Endothelial cell of umbilical vein (primary cell): ENCODE measurements around the gene CPEB1. TPM values are rescaled to one million over a fixed set of nuclear protein-coding genes. Genes with fewer than 3 reads are reported as not detected.

ENCODE experiments used
- BruUV-seq: library from RNA; stranded (reverse); fragments of 400-500 nt; replicated peaks from 2 replicates; lab custom pipeline; 2021; lab: Mats Ljungman, UMichigan
- CTCF ChIA-PET: fragments of 300-600, 350-600 bp; sonication (Branson Sonifier 250); formaldehyde crosslinking; loops from one replicate; lab custom pipeline; 2021; ENCODE audit warnings: antibody characterized with exemption, inconsistent platforms; lab: Charles Lee
- POLR2A ChIA-PET: fragments of 300-600, 350-600 bp; sonication (Branson Sonifier 250); formaldehyde crosslinking; loops from one replicate; lab custom pipeline; 2021; ENCODE audit warnings: antibody characterized with exemption, inconsistent platforms; lab: Charles Lee
- DNase-seq: peaks from one replicate; pipeline ENCODE4 v3.0.0-alpha.2; 2011; ENCODE audit warnings: low read depth, low spot score
- FAIRE-seq: peaks from 2 replicates; lab custom pipeline; 2011; peaks lifted over from hg19 to GRCh38; lab: Jason Lieb, UNC
- H2AFZ ChIP-seq: 2 replicates; pipeline ENCODE4 v1.6.0; 2012; ENCODE audit warnings: low read depth, low read length, control low read depth, inconsistent platforms
- H3K27ac ChIP-seq: 2 replicates; pipeline ENCODE4 v1.5.1; 2011; ENCODE audit warnings: low read depth, mild to moderate bottlenecking, control low read depth, low read length, moderate library complexity; ENCODE audit not compliant: insufficient read depth
- H3K27me3 ChIP-seq, 2 experiments: 2 replicates each; pipeline versions ENCODE4 v1.6.0 to v1.6.1; 2011; ENCODE audit warnings: low read length in 2 of 2, mixed read lengths in 1 of 2; ENCODE audit not compliant: control insufficient read depth in 2 of 2, insufficient read depth in 2 of 2
- H3K36me3 ChIP-seq, 2 experiments: 2 replicates in 1 of 2; 3 replicates in 1 of 2; pipeline ENCODE4 v1.5.1; 2011; ENCODE audit warnings: low read length in 2 of 2, mild to moderate bottlenecking in 1 of 2, moderate library complexity in 1 of 2; ENCODE audit not compliant: control insufficient read depth in 2 of 2, insufficient read depth in 2 of 2; ENCODE audit errors: extremely low read depth in 1 of 2
- H3K4me1 ChIP-seq: 3 replicates; pipeline ENCODE4 v1.5.1; 2011; ENCODE audit warnings: mild to moderate bottlenecking, low read length; ENCODE audit not compliant: control insufficient read depth, insufficient read depth; ENCODE audit errors: extremely low read depth
- H3K4me2 ChIP-seq: 2 replicates; pipeline ENCODE4 v1.6.1; 2011; ENCODE audit warnings: low read length, control low read depth, mixed read lengths; ENCODE audit not compliant: insufficient read depth
- H3K4me3 ChIP-seq, 3 experiments: fragments of 200-600 bp in 1 of 3; sonication (generic), shearing (Covaris generic) in 1 of 3; replicated peaks in 1 of 3; 2 replicates each; pipeline ENCODE4 v1.5.1; 2011 to 2016; ENCODE audit warnings: control low read depth in 3 of 3, low read length in 3 of 3, mild to moderate bottlenecking in 2 of 3, inconsistent platforms in 1 of 3, low read depth in 1 of 3, moderate library complexity in 1 of 3; ENCODE audit not compliant: insufficient read depth in 1 of 3
- H3K79me2 ChIP-seq: 2 replicates; pipeline ENCODE4 v1.6.0; 2012; ENCODE audit warnings: low read length, inconsistent platforms; ENCODE audit not compliant: control insufficient read depth, insufficient read depth
- H3K9ac ChIP-seq: replicated peaks from 2 replicates; pipeline ENCODE3; 2011; ENCODE audit warnings: low read length, control low read depth; ENCODE audit not compliant: insufficient read depth; ENCODE audit errors: extremely low read depth
- H3K9me1 ChIP-seq: replicated peaks from 3 replicates; pipeline ENCODE4 v1.6.0; 2011; ENCODE audit warnings: mild to moderate bottlenecking, low read length; ENCODE audit not compliant: control insufficient read depth, insufficient read depth; ENCODE audit errors: extremely low read depth
- H3K9me3 ChIP-seq: replicated peaks from 2 replicates; pipeline ENCODE4 v1.5.1; 2012; ENCODE audit warnings: low read length, inconsistent platforms; ENCODE audit not compliant: control insufficient read depth, insufficient read depth
- H4K20me1 ChIP-seq: replicated peaks from 2 replicates; pipeline ENCODE3; 2011; ENCODE audit warnings: mild to moderate bottlenecking, low read length; ENCODE audit not compliant: control insufficient read depth, insufficient read depth; ENCODE audit errors: extremely low read depth
- EZH2 ChIP-seq: IDR thresholded peaks from 2 replicates; pipeline ENCODE4 v1.6.1; 2012; ENCODE audit warnings: borderline replicate concordance, low read depth, mild to moderate bottlenecking, moderate library complexity, low read length, inconsistent platforms; ENCODE audit not compliant: severe bottlenecking
- FOS ChIP-seq: IDR thresholded peaks from 2 replicates; pipeline ENCODE4 v1.6.1; 2011; ENCODE audit warnings: mild to moderate bottlenecking, low read length, moderate library complexity, borderline replicate concordance; ENCODE audit not compliant: insufficient read depth
- GATA2 ChIP-seq: IDR thresholded peaks from 2 replicates; pipeline ENCODE4 v1.7.0; 2011; ENCODE audit warnings: low read depth, mild to moderate bottlenecking, moderate library complexity, mixed read lengths, low read length; ENCODE audit not compliant: insufficient read length, insufficient read depth
- JUN ChIP-seq: IDR thresholded peaks from 2 replicates; pipeline ENCODE4 v1.6.1; 2011; ENCODE audit warnings: borderline replicate concordance, low read depth; ENCODE audit not compliant: insufficient read length, insufficient read depth
- MAX ChIP-seq: IDR thresholded peaks from 2 replicates; pipeline ENCODE4 v1.6.1; 2011; ENCODE audit not compliant: insufficient read depth, insufficient read length
- MYC ChIP-seq: IDR thresholded peaks from one replicate; pipeline ENCODE4 v1.6.1; 2011; ENCODE audit warnings: mild to moderate bottlenecking, low read depth, low read length
- POLR2A ChIP-seq: IDR thresholded peaks from 2 replicates; pipeline ENCODE4 v1.6.1; 2012; ENCODE audit warnings: low read depth, mild to moderate bottlenecking, control low read depth, low read length
- POLR2AphosphoS5 ChIP-seq: IDR thresholded peaks from 2 replicates; pipeline ENCODE4 v1.6.1; 2012; ENCODE audit warnings: low read depth, mild to moderate bottlenecking, control low read depth, low read length, moderate library complexity; ENCODE audit not compliant: insufficient read depth
- dilution Hi-C: fragments of 300-500 bp; cut with MboI; formaldehyde crosslinking; loops from one replicate; pipeline ENCODE4 v1.15.0; 2019; ENCODE audit warnings: low sequenced_read_pairs; ENCODE audit not compliant: extremely low pct_ligation_motif_present
- intact Hi-C: fragments of 100-400 bp; cut with micrococcal nuclease; formaldehyde crosslinking; loops from one replicate; pipeline ENCODE4 v1.10.0; 2022
- polyA plus RNA-seq, 4 experiments: library from polyadenylated mRNA; depleted of rRNA in 3 of 4; stranded (reverse) in 3 of 4; unstranded in 1 of 4; fragments of >200 nt; gene quantifications; 2 replicates each; pipeline versions ENCODE4 v1.2.1 to v1.2.3, GENCODE V29; 2011 to 2012; ENCODE audit warnings: missing spikeins in 1 of 4
- total RNA-seq: library from RNA; stranded (reverse); gene quantifications from 2 replicates; pipeline ENCODE4 v1.2.3, GENCODE V29; 2021
- TF ChIP-seq, protein P1 (sequence below), 2 donors: IDR thresholded peaks; 1 replicate in 1 of 2; 2 replicates in 1 of 2; pipeline ENCODE4 v1.5.1; 2011; ENCODE audit warnings: low read length in 2 of 2, mild to moderate bottlenecking in 2 of 2, moderate library complexity in 2 of 2, control low read depth in 1 of 2, inconsistent platforms in 1 of 2, low read depth in 1 of 2; ENCODE audit not compliant: insufficient read depth in 1 of 2; ENCODE audit errors: extremely low read depth in 1 of 2

Gene CPEB1
- total and polyA plus RNA-seq, 2 donors (not counting 3 experiments of a cell fraction or from before 2014, with no cell fraction given), result not detected

DNA sequence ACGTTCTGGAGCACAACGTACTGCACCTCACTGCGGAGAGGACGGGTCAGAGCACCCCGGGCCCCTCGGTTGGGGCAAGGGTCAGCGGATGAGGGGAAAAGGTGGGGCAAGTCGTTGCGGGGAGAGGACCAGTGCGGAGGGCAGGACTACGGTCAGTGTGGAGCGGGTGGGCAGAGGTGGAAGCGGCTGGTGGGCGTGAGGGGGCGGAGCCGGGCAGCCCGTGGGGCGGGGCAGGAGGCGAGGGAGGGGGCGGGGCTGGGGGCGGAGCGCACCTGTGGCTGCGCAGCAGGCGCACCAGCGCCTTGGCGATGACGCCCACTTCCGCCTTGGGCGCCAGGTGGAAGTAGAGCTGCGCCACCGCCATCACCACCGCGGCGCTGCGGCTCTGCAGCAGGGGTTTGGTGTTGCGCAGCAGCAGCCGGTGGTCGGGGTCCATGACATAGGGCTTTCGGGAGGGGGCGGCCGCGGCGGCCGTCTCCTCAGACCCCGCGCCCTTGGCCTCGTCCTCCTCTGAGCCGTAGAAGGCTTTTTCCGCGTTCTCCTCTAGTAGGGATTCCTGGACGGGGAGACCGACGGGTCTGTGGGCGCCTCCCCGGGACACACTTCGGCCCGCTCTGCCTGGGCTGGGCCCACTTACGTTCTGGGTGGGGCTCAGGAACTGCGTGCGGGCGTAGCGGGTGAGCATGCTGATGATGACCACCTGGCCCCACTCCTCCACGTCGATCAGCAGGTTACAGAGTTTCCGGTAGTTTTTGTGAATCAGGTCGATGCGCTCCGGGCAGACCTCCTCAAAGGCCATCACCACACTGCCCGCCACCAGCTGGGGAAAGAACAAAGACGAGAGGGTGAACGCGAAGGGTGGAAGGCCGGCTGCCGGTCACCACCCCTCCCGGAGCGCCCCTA is 33.3 kb upstream of the CPEB1 start:
- Histone ChIP-seq H2AFZ (no peak overlapping the region), H3K79me2 (no peaks in the 10 kb centered on the region), H3K27me3 (peaks cover 7 to 9% of the 10 kb centered on the region in 2 experiments), H3K9me3 (no peaks in the 10 kb centered on the region), H3K27ac (no peak overlapping the region), H3K4me2 (no peak overlapping the region), H3K4me3 (no peak overlapping the region), H3K9ac (no peak overlapping the region), H3K4me1 (no peaks in the 10 kb centered on the region), H4K20me1 (no peaks in the 10 kb centered on the region), H3K9me1 (no peaks in the 10 kb centered on the region), H3K36me3 (no peaks in the 10 kb centered on the region)
- BruUV-seq, result no TSS peak
- ChIA-PET POLR2A (no interaction called here), CTCF (interaction anchor here (1.3 kb wide), 1 partner anchor 28 kb away, joined by 4 read pairs; no protein-coding TSS in a partner anchor)
- DNase-seq (no peak), FAIRE-seq (no peak)
- intact Hi-C loops, result no loop called here
- TF ChIP-seq JUN (no peak), GATA2 (no peak), POLR2A (no peak), EZH2 (no peak), FOS (no peak), POLR2AphosphoS5 (no peak), MYC (no peak), MAX (no peak)
- TF ChIP-seq, protein P1, sequence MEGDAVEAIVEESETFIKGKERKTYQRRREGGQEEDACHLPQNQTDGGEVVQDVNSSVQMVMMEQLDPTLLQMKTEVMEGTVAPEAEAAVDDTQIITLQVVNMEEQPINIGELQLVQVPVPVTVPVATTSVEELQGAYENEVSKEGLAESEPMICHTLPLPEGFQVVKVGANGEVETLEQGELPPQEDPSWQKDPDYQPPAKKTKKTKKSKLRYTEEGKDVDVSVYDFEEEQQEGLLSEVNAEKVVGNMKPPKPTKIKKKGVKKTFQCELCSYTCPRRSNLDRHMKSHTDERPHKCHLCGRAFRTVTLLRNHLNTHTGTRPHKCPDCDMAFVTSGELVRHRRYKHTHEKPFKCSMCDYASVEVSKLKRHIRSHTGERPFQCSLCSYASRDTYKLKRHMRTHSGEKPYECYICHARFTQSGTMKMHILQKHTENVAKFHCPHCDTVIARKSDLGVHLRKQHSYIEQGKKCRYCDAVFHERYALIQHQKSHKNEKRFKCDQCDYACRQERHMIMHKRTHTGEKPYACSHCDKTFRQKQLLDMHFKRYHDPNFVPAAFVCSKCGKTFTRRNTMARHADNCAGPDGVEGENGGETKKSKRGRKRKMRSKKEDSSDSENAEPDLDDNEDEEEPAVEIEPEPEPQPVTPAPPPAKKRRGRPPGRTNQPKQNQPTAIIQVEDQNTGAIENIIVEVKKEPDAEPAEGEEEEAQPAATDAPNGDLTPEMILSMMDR (IDR thresholded peaks at IDR 0.05; ENCODE audit: extremely low read depth in 1 of 2, insufficient read depth in 1 of 2, low read depth in 1 of 2, low read length in 2 of 2), result no peak
- dilution Hi-C loops, result no loop called here
